ENCODE data around the gene MAP3K10.

GRCh38 chr19:40249781-40250180, 58.6 kb downstream of the MAP3K10 start:
- TF ChIP-seq CTCF (IDR thresholded peaks at IDR 0.05) (no peak), POLR2A (IDR thresholded peaks at IDR 0.05) (no peak)

Measured in prostate gland (tissue), 2 donors.